Measurements from ENCODE around the gene ELMO1.

The ELMO1 gene

DNA sequence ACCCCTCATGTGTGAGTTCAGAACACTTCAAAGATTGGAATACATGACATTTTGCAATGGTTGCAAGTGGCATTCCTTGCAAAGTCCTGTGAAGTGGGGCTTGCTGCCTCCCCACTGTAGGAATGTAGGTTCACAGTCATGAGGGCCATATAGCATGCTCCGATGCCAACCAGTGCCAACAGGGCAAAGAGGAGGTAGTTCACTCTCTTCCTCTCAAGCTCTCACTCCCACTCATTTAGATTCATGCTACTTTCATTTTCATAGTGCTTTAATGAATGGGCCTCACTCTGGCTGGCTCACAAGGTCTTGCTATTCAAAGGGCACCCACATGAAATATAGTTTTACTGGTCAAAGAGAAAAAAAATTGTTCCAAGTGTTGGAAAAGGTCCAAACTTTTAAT, 554.5 kb downstream of the ELMO1 start:
- DNase-seq = peak; percentile 27

DNA sequence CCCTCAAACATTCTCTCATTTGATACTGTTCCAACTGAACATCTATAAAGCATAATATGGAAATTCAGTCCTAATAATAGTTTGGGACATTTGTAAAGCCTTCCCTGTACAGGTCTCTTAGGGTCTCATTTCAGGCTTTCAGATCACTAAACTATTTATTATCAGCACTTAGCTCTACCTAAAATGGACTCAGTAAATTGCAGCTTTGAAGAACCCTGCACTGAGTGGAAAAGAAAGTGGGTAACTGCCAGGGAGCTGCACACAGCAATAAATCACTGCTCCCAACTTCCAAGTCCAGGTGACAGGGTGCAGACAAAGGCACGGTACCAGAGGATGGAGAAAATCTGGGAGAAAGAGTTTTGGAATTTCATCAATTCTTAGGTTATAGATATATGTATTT, 559.5 kb downstream of the ELMO1 start:
- DNase-seq = no peak

DNA sequence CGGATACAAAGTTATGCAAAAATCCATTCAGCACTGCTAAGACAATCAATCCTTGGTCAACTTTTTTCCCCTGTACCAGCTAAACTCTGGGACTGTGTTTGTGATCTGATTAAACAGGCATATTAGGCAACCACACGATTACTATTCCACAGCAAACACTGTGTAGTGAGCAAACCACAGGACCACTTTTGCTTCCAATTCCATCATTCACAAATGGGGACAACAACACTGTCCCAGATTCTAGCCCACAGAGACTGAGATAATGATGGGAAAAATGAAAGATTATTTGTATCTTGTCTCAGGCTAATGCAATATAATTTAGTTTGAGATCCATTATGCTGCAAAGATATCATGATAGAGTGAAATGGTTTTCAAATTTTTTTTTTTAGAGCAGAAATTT, 560.7 kb downstream of the ELMO1 start:
- no peak for DNase-seq

DNA sequence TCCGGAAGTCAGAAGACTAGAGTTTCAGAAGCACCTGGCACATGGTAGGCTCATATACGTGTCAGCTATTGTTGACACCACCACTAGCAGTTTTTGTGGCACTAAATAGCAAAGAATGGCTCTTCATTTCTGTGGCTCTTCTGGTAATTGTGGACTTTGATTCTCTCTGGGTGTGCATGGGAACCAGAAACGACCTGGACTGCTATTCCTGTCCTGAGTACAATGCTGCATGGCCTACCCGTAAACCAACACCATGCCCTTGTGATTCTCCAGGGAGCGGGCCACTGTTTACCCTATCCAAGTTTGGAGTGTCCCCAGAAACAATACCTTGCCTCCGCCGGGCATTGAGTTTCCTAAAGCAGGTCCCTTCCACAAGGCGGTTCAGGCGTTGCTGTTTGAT, 561.4 kb downstream of the ELMO1 start:
- DNase-seq = no peak

DNA sequence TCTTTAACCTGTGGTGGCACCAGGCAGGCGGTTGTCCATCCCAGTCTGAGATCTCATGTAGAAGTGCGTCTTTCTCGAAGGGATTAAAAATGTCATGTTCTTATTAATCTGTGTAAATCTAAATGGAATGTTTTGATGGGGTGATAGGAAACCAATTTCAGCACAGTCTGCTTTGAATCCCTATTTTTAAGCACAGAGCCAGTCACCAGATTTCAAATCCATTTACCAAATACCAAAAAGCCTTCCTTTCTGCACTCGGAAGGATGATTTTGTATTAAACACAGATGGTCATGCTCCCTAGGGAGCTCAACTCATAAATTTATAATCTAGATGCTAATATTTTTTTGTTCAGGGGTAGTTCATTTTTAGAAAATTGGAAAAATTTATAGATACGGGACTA, 563.8 kb downstream of the ELMO1 start:
- DNase-seq = no peak

DNA sequence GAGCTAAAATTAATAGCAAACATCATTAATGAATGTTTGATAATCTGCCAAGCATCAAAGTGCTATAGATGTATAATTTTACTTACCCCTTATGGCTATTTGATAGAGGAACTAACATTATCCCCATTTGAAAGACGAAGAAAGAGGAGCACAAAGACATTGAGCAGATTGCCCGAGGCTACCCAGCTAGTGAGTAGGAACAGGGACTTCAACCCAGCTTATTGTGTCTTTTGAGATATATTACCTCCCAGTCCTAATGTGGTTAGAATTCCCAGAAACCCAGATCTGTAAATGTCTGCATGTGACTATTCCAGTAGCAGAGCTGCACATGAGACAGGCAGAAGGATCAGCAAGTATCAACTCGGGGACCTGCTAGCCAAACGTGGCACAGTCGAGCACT, 564.3 kb downstream of the ELMO1 start:
- no peak for DNase-seq

DNA sequence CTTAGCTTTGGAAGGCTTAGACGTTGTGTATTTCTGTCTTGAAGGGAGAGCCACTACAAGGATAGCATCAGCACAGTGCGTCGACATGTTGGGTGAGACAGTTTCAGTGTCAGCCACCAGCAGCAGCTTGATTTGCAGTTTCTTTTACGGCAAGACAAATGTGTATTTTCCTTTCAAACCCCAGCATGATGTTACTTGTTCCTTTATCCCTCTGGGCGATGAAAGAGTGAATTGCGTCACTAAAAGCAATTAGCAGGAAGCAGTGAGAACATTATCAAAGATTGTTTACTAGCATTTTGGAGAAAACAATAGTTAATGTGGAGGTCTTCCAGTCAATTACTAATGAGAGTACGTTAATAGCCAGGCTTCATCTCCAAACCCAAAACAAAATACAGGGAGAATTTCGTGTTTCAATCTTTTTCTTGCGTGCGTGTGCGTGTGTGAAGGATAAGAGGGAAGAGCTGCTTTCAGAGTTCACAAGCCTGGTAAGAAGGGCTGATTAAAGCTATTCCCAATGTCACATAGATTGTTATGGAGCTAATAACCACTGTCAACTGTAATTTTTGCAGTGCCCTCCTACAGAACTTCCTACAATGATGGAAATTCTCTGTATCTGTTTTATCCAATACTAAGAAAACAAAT, 567.3 kb downstream of the ELMO1 start:
- no peak for DNase-seq

DNA sequence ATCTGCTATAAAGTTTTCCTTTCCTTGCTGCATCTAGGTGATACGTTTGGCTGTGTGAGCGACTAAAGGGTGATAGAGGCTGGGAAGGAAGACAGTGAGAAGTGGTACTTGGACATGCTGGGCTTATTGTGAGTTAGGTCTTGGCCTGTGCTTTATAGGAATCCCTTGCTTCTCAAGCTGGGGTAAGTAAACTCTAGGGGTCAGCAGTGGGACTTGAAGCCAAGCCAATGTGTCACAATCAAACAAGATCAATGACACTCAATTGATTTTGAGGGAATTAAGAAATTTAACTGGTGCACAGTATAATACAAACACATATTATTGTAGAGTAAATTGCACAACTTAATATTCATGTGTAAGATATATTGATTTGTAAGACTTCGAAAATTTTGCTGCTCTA, 568.6 kb downstream of the ELMO1 start:
- DNase-seq = no peak

DNA sequence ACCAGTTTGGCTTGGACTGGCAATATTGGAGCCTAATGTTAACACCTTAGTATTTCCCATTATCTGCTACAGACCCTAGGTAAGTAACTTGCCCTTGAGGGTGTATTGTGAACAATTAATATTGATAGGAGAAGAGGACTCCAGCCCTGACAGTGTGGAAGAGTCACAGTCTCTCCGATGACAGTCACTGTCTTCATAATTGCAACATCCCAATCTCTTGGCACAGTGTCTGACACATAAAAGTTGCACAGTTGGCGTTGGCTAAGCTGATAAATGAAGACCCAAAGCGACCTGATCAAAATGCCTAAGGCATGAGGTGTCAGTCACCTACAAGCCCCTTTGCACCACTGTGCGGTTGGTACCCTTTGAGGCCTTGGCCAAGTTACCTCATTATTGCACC, 569.6 kb downstream of the ELMO1 start:
- peak; percentile 22 for DNase-seq

DNA sequence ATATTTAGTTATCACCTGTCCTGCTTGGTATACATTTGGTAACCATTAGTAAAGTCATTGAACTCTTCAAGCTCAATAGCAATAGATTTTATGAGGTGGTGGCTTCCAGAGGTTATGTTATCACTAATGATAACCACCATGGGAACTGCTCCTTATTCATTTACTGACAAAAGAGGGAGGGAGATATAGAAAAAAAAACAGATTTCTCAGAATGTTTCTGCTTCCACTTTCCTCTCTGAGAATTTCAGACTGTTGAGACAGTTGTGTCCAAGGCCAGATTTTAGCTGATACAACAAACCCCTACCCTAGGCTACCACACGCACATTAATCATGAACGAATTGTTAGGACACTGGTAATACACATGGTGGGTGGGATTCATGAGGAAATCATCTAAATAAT, 570.4 kb downstream of the ELMO1 start:
- no peak for DNase-seq

DNA sequence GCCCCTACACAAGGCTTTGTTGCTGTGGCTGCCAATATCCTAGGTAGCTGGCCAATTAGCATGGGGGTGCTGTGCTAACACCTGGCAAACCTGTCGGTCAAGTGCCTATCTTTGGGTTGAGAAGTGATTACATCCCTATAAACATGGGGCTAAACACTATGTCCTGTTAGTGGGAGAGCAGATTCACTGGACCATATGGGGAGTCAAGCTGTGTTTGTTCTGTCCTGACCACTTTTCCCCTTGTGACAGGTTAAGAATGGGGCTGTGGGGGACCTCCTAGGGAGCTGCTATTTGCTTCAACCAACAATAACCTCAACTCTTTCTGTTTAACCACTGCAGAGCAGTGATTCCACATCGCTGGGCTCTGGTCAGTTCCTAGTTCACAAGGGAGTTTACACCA, 572.9 kb downstream of the ELMO1 start:
- DNase-seq = no peak

DNA sequence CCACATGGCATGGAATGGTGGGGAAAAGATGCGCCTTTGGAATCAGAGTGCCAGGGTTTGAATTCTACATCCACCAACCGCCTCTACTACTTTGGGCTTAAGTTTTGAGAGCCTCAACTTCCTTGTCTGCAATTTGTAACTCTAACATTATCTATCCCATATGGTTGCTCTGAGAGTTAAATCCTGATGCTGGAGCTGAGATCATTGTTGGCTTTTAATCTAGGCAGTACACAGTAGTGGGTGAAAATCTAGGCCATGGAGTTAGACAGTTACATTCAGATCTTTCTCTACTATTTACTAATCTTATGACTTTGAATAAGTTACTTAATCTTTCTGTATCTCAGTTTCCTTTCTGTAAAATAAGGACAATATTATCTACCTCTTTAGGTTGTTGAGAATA, 574.6 kb downstream of the ELMO1 start:
- no peak for DNase-seq

DNA sequence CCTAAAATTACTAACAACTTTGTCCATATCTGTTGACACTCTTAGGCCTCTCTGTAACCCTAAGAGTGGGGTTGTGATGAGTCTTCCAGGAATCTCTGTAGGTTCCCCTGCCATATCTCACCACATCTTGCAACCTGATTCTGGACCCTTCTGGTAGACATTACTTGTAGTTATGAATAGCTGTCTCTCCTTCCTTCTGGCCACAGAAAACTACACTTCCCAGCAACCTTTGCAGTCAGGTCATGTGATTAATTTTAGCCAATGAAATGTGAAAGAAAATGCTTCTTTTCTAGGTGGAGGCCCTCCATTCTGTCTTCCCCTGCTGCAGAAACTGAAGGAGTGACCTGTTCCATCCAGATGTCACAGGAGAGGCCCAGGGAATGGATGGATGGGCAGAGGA, 576.8 kb downstream of the ELMO1 start:
- no peak for DNase-seq

DNA sequence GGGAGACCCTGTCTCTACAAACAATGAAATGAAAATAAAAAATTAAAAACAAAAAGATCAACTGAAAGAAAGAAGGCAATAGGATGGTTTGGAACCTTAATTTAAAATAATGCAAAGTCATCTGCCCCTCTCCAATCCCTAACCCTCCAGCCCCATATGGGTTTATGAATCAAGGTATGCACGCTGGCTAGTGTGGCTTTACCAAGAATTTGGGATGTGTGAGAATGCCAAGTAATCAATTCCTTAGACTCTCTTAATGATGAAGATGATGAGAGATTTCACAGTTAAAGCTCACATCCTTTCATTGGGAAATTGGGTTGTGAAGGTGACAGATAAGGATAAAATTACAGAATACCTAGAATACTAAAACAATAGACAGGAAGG, 577.3 kb downstream of the ELMO1 start:
- no peak for DNase-seq

DNA sequence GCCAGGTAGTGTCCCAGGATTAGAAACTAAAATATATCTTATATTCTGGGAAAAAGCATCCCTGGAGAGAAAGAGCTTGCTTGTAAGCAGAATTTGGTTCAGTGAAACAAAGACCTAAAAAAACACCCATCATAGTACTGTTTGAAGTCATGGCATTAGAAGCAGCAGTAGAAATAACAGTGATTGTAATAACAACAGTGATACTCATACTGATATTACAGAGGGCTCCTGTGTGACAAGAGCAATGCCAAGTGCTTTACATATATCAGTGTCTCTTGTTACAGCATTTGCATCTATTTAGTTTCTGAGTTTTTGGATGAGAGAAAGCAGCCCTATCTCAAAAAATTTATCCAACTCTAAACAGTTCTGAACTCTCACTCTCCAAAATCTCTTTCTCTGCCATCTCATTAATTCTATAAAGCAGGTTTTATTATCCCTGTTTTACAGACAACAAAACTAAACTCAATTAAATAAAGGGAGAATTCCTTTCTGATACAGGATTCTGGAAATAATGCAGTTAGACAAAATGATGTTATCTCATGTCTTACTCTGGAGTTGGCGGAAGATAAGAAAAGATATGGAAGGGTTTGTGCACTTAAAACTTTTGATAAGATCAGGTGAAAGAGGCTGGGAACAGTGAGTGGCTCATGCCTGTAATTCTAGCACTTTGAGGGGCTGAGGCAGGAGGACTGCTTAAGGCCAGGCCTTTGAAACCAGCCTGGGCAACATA, 577.9 kb downstream of the ELMO1 start:
- no peak for DNase-seq

DNA sequence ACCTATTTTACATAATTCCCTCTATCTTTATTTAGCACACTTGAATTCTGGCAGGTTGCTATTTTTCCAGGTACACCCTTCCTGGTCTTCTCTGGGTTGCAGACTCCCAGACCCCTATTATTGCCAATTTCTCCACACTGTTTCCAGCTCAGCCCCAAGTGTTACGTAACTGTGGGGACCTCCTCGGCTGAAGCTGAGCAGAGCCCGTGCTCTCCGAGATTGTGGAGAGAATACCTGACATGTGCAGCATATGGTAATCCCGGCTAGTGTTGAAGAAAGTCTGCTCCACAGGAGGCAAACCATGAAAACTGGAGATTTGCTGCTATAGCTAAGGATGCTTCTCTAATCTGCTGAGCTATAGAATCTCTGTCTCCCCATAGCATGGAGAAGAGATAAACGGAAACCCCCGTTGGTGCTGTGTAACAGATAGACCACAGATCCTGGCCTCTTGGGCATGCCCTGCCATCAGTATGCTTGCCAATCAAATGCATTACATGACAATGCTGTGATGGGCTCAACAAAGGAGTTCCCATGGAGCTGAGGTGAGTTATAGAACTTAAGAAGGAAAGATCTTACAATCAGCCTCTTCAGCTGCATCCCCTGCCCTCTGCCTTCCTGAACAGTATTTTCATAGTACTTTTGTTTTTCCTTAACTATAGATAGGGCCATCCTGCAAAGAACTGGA, 579.8 kb downstream of the ELMO1 start:
- DNase-seq = no peak

DNA sequence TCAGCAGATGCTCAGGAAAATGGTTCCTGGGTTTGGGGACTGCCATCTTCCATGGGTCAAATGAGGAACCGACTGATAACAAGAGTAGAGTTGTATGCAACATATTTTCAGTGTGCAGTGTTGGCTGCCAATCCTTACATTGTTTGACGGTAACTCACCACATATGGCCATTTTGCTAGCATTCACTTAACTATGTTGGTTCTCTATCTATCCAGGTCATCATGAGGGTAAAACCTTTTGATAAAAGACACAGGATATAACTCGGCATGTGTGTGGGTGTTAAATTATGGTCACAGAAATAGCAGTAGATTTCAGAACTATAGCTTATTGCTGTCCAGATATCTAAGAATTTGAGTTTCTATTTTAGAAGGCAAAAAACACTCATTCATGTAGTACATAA, 583.6 kb downstream of the ELMO1 start:
- DNase-seq = no peak

DNA sequence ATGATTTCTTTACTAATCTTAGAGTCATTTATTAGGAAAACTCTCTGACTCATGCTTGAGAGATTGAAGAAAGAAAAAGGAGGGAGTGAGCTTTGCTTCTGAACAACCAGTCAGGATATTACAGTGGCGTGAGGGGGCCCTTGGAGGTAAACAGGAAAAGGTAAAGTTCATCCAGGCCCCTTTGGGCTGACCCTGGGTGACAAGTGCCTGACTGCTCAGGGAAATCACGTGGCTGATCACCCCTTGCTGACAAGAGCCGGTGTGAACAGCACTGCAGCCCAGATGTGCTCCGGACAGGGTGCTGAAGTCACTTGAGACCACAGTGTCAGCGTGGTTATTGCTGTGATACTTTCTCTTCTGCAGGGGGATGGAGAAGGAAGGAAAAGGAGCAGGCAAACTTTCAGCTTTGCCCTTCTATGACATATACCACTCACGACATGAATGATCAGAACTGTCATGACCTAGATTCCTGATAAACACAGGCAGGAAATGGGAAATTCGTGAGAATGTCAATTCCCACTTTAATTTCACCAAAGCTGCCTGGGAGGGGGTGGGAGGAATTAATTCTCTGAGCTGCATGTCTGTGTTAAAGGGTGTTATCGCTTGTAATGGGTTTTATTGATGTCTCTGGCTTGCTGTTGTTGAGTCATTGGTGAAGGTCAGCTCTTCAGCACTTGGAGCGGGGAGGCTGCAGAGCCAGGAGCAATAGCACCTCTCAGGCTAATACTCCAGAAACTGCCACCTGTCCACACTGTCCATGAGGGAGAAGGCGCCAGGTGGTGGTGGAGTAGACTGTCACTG, 584.6 kb downstream of the ELMO1 start:
- no peak for DNase-seq

DNA sequence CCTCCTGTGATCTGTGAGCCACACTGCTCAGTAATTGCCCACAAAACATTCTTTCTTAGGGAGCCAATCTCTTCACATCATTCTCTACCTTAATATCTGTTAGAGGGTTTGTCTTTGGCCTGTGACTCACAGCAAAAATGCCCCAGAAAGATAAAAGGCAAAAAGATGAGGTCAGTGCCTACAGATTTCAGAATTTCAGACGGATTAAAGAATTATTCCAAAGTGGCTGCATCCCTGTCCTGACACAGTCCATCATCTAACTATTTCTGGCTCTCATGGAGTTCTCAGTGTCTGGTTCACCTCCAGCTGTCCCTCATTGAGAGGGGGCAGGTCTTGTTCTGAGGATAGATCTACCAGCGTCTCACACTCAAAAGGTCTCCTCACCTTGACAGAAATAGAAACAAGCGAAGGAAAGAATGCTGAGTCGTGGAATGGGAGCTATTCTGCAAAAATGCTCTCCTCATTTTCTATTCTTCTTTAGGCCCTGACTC, 585.8 kb downstream of the ELMO1 start:
- no peak for DNase-seq

DNA sequence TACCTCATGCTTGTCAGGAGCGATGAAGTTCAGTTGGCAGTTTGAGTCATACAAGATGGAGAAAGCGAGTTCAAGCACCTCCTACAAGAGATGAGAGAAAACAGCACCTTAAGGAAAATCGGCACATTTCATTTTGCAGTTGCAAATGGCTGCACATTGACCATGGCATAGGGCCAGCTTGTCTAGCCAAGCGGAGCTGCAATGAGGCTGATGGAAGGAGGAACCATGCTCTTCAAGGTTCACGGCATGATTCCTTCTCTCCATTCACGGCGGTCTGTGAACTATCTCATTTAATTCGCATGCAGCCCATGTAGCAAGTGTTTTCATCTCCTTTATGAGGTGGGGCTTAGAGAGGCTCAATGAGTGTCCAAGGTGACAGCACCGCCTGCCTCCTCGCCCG, 587.0 kb downstream of the ELMO1 start:
- DNase-seq = no peak

DNA sequence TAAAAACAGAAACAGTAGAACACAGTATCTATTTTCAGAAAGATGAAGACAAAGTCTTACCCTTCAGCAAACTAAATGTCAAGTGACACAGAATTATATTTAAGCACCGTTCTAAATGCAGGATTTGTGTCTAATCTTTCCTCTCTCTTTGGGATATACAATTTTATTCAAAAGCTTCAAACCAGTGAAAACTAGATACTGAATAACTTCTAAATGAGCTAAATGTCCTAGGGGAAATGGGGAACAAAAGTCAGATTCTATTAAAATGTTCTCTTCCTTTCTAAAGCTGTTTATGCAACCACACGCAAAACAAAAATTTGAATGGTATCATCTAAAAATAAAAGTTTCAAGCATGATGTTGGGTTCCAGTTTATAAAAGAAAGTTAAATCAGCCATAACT, 588.0 kb downstream of the ELMO1 start:
- no peak for DNase-seq

DNA sequence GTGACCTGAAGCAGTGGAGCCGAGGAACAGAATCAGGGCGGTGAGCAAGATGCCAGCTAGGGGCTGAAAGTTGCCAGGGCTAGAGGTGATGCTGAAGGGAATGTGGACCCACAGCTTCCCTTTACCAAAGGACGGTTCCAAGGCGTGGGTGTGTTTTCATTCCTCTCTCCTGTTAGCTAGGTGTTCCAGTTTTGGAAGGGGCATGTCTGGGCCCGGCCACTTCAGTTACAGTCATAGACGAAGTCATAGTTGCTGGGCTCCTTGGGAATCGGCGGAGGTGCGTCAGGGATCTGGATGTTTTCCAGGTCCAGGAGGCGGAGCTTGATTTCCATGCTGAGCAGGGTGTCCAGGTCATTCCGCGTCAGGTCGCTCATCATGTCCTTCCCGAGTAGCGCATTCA, 593.3 kb downstream of the ELMO1 start:
- no peak for DNase-seq

DNA sequence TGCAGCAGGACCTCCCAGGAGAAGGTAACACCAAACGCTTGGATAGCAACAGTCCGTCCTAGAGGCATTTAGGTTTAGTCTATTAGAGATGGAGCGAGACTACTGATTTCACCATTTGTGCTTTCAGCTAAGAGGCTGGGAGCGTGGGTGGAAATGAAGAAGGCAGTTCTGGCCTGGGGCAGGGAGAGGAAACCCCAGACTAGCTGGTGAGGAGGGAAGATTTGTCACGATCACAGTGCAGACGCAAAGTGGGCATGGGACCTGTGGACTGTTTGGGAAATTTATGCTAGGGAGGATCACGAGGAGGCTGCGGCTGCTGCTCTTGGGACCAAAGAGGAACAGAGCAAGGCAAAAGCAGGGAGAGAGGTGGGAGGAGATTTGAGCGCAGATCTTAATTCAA, 594.0 kb downstream of the ELMO1 start:
- no peak for DNase-seq

DNA sequence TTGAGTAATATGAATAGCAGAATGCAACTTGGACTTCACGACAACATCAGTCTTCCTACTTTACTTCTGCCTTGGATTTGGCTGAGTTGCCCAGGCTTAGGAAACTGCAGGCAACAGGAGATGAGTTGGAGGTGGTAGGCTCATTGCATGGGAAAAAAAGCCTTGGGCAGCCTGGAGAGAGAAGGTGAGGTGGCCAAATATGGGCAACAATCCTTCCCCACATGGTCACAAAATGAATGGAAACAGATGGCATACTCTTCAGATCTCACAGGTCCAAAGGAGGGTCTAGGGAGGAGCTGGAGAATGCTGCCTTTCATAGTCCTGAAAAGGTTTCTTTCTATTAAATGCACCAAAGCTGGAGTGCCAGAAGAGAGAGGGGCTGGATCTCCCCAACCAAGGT, 595.7 kb downstream of the ELMO1 start:
- no peak for DNase-seq

Data from suppressor macrophage treated with lipopolysaccharide for 4 hours (primary cell).